Activated gamma-delta T cell (primary cell): Measurements from ENCODE around the gene PTPRN2.
"Not testable (repeated sequence)": the region's sequence is repeated elsewhere in the genome, so short reads cannot be mapped to it uniquely, and the experiment has no call there.

Experiments
- DNase-seq: peaks from one replicate; lab custom pipeline; 2025; lab: John Stamatoyannopoulos, UW

PTPRN2 gene

DNA sequence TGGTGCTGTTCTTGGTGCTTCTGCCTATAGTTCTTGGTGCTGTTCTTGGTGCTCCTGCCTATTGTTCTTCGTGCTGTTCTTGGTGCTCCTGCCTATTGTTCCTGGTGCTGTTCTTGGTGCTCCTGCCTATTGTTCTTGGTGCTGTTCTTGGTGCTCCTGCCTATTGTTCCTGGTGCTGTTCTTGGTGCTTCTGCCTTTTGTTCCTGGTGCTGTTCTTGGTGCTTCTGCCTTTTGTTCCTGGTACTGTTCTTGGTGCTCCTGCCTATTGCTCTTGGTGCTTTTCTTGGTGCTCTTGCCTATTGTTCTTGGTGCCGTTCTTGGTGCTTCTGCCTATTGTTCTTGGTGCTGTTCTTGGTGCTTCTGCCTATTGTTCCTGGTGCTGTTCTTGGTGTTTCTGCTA is 71.1 kb downstream of the PTPRN2 start:
- DNase-seq: no peak

DNA sequence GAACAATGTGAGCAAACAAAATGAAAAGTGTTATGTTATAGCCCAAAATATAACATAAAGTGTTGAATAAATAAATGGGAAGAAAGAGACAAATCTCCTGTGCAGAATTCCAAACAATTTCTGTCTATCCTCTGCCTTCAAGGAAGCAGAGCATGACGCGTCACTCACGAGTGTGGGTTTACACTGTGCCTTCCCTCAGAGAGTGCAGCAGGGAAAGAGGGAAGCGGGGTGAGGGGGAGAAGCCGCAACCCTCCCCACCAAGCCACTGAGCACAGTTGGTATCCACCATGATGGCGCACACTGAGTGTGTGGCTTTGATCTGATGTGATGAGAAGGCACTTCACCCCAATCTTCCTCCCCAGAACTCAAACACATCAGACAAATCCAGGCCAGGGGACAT is 74.8 kb downstream of the PTPRN2 start:
- DNase-seq: no peak

DNA sequence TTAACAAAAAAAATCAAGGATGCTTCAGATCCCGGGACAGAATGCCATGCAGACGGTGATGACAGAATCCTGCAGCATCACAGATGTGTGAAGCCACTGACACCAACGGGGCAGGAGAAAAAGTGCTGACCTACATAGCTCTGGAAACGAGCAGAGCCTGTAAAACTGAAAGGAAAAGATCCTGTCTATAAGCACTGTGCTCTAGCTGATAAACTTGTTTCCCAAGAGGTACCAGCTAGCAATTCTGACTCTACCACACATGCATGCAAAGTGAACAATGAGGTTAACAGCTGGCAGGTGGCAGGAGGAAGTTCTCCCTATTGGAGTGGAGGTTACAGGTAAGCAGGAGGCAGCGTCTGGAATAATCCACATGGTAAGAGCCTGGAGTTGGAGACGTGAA is 75.6 kb downstream of the PTPRN2 start:
- DNase-seq: no peak

DNA sequence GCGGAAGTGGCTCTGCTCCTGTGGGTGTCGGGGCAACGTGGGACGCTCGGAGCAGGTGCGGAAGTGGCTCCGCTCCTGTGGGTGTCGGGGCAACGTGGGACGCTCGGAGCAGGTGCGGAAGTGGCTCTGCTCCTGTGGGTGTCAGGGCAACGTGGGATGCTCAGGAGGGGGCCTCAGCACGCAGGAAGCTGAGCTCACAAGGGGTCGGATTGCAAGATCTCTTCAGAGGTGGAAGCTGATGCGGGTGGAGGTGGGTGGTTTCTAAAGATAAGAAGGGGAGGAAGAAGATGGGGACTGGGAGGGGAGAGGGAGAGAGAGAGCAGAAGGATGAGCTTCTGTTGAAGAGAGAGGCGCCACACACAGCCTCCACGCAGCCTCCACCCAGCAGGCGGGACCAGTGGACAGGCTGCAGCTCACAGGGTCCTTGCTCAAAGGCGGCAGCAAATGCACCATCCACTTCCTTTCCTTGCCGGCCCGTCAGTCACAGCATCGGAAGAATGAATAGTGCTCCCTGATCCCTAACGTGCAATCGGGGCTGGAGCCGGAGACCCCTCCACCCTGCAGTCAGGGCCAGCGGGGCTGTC is 78.7 kb downstream of the PTPRN2 start:
- DNase-seq: no peak

DNA sequence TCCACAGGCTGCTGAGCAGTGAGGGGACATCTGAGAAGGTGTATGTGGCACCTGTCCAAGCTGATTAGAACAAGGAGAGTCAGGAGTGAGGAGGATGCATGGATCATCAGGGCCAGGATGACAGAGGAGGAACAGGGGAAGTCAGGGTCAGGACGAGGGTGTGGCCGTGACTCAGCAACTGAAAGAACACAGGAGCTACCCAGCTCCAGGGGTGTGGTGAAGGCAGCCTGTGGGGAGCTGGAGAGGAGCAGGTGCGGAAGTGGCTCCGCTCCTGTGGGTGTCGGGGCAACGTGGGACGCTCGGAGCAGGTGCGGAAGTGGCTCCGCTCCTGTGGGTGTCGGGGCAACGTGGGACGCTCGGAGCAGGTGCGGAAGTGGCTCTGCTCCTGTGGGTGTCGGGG is 79.3 kb downstream of the PTPRN2 start:
- not testable (repeated sequence) for DNase-seq

DNA sequence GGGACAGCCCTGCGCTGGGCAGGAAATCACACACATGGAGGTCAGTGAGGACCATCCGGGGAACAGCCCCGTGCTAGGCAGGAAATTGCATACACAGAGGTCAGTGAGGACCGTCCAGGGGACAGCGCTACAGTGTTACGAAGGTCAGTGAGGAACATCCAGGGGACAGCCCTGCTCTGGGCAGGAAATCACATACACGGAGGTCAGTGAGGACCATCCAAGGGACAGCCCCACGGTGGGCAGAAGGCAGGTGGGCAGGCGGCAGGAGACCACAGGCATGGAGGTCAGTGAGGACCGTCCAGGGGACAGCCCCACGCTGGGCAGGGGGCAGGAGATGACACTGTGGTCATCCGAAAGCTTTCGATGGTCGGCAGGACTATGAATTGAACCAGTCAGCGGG is 79.7 kb downstream of the PTPRN2 start:
- no peak for DNase-seq

DNA sequence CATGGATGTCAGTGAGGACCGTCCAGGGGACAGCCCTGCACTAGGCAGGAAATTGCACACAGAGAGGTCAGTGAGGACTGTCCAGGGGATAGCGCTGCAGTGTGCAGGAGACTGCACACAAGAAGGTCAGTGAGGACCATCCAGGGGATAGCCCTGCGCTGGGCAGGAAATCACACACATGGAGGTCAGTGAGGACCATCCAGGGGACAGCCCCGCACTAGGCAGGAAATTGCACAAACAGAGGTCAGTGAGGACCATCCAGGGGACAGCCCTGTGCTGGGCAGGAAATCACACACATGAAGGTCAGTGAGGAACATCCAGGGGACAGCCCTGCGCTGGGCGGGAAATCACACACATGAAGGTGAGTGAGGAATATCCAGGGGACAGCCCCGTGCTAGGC is 80.4 kb downstream of the PTPRN2 start:
- DNase-seq: not testable (repeated sequence)

DNA sequence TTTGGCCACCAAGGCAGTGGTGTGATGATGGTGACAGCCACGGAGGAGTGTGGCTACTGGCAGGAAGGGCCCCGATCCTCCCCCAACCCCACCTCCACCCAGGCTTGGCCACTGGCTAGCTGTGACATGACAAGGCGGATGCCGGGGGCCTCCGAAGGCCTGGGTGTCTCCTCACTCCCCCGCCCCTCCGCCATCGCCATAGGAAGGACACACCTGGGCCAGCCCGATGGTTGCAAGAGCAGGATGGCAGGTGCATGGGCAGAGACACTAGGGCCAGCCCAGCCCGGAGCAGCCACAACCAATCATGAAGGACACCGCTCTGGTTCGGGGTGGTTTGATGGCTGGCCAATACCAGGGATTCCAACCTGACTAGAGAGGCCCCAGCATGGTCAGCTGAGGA is 81.0 kb downstream of the PTPRN2 start:
- DNase-seq: no peak

DNA sequence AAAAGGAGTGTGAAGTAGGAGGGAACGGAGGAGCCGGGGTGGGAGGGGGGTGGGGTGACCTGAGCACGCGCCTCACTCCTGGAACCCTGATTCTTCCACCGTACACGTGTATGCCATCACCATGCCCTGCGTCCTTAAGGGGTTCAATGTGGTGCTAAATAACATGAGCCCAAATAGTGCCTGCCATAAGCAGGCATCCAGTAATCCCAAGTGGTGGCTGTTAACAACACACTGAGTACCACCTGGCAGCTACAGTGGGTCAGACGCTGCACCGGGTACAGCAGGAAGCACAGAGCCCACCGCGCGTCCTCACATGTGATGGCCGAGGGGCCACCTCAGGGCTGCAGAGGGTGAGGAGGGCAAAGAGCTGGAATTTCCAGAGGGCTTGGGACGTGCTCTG is 81.9 kb downstream of the PTPRN2 start:
- DNase-seq: no peak

DNA sequence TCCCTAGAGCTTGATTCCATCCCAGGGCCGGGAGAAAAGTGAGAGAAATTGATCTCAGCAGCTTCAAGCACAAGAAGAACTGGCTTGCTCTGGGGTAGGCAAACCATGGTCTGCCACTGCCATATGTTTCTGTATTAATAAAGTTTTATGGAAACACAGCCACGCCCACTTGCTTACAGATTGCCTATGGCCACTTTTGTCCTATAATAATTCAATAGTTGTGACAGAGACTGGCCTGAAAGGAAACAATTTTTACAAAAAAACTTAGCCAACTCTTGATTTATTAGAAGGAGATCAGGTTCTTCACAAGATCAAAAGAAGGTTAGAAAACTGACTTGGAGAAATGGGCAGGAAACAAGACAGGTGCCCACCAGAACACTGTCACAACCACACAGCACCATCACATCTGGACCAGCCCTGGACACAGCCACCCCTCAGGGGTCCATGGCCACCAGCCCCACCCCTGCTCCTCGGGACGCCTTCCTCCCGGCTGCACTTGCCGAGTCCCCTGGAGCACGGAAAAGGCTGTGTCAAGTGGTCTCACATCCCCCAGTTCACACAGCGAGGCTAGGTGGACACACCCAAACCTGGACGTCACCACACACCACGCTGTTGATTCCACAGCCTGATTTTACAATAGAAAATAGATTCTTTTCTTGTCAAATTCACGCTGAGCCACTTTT is 85.4 kb downstream of the PTPRN2 start:
- DNase-seq: no peak

DNA sequence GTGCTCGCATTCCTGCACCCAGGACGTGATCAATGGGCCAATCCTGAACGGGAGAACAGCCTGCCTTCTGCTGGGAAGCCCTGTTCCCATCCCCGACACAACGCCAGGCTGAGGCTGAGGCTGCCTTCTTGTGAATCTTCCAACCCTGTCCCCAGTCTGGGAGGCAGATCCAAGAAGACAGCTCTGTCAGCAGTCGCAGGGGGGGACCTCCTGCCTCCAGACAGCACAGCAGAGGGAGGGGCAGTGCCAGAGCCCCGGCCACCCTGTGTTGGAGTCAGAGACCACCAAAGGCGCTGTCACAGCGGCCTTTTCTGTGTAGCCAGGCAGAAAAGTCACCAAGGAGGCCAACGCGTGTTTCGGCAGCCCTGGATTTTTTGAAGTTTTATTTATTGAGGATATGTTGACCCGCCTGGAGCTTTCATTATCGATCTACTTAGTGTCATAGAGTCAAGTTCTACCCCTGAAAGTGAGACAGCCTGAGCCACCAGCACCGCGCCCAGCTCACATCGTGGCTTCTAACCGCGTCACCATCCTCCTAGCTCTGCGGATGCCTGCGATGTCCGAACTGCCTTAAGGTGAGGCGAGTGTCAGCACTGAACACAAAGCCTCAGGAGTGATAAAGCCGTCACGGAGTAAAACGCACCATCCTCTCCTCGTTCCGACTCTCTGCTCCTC is 86.1 kb downstream of the PTPRN2 start:
- DNase-seq: no peak

DNA sequence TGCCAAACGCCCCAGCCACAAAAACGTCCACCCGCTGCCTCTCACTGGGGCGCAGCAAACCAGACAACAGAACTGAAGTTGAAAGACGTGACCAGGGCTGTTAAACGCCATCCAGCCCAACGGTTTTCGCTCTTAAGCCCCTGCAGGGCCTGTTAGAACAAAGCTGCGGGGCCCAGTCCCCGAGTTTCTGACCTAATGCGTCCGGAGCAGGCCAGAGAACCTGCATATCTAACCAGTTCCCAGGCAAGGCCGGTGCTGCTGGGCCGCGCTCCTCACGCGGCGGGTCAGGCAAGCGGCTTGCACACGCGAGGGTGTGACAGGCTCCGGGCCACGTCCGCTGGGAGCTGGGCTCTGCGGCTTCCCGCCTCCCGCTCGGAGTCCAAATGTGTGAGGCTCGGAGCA is 87.0 kb downstream of the PTPRN2 start:
- DNase-seq: no peak

DNA sequence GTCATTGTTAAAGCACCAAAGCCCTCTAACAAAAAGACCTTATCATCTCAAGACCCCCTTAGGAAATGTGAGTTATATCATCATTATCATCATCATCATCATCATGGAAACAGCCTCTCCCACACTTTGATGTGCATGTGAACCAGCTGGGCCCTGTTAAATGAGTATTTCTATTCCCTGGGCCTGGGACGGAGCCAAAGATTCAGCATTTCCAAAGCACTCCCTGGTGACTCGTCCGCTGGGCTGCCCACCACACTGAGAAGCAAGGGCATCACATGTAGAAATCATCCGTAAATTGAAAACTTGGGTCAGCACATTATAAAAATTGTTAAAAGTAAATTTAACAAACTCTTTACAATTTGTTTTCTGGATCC is 88.6 kb downstream of the PTPRN2 start:
- no peak for DNase-seq

DNA sequence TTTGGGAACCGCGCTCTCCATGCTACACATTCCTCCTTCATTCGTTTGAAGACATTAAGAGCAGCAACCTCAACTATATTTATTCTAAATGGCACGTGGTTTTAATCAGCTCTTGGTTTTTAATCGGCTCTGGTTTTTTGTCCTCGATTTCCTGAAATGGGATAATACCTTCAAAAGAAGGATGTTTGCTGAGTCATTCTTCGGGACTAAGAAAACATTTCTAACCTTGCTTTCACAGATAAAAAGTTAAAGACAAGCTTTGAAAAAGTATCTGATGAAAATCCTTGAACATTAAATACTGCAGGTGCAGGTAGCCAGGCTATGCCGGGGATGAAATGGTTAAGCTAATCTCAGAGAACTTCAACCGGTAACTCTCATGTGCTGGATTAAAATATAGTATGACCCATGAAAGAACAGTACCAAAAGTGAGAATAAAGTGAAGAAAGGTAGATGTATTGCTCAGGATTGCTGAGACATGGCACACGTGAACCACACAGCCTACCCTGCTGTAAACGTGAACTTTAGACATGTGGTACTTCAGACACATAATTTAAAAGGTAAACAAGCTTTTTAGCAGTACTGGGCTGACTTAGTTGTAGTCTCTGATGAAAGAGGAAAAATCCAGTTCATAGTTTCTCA is 89.1 kb downstream of the PTPRN2 start:
- no peak for DNase-seq

DNA sequence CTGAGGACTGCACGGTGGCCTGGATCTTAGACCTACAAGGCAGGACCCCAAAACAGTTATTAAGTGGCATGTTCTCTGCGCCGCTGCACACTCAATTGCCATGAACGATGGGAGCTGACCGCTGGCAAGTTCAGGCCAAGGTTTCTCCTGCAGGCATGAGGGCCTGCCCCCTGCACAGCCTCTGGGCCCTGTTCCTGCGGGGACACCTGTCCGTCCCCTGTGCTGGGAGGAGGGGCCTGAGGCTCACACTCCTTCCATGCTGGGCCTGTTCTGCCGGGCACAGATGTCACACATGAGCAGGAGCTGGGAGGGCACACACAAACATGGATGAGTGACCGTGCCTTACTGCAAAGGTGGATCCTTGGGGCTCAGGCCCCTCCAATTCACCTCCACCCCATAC is 90.0 kb downstream of the PTPRN2 start:
- no peak for DNase-seq

DNA sequence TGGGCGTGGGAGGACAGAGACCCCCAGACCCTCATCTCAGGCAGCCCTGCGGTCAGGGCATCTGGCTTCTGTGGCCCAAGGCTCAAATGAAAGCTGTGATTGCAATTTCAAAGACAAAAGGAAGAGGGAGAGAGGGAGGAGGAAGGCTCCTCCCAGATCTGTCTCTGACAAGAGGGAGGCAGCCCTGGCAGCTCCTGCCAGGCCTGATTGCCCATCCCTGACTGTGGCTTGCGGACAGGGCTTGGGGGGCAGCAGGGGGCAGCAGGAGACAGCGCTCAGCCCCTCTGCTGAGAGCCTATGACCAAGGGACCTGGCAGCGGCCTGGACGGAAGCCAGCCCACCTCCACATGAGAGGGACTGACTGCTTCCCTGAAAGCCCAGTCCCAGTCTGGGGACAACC is 91.8 kb downstream of the PTPRN2 start:
- DNase-seq: no peak

DNA sequence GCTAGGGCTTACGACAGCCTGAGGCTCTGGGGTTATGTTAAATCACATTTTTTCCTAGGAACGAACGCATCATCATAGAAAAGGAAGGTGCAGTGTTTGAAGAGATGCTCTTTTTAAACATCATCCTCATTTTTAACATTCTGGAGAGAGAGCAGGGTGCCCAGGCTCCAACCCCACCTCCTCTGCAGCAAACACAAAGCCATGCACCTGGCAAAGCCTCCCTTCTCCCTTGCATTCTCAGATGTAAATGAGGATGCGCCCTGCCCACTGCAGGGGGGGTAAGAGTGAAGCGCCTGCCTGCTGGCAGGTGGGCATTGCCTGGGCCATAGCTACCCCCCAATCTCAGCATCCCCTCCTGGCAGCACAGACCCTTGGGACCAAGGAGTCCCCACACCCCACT is 92.4 kb downstream of the PTPRN2 start:
- DNase-seq: no peak

DNA sequence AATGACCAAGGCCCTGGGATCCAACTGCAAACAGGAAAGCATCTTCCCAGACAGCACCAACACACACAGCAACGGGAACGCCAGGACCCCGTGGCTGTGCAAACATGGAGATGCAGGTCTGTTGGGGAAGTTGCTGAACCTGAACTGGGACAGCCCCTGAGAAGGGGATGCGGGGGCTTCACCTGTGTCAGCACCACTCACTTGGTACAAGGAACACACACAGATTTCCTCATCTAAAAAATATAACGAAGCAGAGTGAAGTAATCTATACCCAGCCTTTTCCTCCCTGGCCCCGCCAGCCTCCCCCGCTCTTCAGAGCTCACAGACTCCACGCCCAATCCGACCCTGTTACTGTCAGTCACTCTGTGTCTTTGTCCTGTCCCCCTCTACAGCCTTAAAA is 93.0 kb downstream of the PTPRN2 start:
- DNase-seq: no peak

DNA sequence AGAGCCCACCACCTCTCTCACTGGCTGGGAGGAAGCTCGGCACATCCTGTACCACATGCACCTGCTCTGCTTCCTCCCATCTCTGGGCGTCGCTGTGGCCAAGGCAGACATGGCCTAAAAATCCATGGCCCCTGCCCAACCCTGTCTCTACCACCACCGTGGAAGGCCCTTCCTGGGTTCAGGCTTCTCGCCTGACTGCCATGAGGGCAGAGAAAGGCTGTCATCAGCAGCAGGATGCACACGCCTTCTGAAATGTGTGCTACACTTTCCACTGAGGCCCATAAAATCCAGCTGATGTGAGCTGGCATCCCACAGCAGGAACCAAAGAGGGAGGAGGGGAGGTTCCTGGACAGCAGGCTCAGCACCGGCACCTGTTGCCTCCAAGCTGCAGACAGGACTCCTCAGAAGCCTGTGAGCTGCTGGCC is 93.4 kb downstream of the PTPRN2 start:
- DNase-seq: no peak

DNA sequence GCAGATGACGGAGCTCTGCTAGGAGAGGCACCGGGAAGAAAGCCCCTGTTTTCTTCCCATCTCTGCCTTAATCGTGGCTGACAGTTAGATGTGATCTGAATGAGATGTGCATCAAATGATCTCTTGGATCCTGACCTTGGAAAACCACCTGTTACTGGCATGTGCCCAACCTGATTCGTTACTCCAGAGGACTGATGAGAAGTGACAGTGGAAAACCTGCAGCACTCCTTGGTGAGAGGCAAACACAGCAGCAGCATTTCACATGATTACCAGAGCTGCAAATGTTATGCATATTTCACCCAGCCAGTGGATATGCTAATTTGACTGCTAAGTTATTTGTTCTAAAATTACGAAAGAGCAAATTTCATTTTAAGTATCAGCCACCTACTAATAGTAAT is 95.3 kb downstream of the PTPRN2 start:
- DNase-seq: no peak

DNA sequence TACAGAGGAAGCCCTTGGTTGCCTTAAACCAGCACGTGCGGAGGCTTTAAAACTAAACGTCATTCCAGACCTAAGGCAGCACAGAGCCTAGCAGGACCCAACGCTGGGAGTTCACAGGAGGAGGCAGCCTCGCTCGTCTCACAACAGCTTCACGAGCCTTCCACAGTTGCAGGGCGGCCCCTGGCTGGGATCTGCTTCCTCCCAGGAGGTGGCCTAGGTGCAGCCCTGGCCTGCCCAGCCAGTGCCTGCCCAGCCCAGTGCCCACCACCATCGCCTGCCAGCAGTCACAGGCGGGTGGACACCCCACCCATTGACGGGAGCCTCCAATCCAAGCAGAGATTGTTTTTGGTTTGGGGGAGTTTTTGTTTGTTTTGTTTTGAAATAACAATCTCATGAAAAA is 96.5 kb downstream of the PTPRN2 start:
- DNase-seq: no peak

DNA sequence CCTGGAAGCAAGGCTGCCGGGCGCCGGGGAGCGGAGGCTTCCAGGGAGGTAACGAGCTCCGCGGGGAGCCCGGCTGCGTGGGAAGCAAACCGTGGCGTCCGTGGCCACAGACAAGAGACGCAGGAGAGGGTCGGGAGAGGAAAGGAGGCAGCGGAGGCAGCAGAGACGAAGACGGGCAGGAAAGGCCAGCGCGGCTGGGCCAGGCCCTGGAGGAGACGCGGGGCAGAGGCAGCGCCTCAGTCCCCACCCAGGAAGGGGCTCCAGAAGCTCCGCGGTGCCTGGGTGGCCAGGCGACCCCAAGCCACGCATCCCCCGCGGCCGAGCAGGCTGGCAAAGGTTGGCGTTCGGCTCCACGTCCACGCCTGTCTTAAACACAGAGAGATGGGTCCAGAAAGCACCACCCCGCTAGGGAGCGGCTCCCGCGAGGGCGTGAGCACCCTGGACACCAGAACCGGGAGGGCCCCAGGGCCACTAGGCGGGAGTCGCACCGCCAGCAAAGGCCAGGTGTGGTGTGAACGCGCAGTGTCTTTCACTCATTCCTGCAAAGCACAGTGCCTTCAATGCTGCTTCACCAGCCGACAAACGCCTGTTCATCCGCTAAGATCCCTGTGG is 97.3 kb downstream of the PTPRN2 start:
- no peak for DNase-seq
